ENCODE measurements around the gene IFIT1B. TPM values are rescaled to one million over a fixed set of nuclear protein-coding genes. Genes with fewer than 3 reads are reported as not detected.
A peak's percentile ranks its signal among the peaks of the same experiment; 100 is the strongest.

Gene IFIT1B
- total and polyA plus RNA-seq, 2 experiments from 2014 or later = not detected

- Histone ChIP-seq H3K9me2 (replicated peaks; ENCODE audit: insufficient read depth) (no peaks in the 10 kb centered on the region), H4K20me1 (ENCODE audit: insufficient read depth, poor library complexity, severe bottlenecking) (no peaks in the 10 kb centered on the region), H3K27ac (peak overlapping the region; percentile 96), H3K4me3 (no peak overlapping the region), H3K27me3 (no peaks in the 10 kb centered on the region), H3K4me2 (peak overlapping the region; percentile 50), H3K36me3 (replicated peaks; ENCODE audit: insufficient read depth, low read depth) (no peaks in the 10 kb centered on the region), H3K9me3 (ENCODE audit: low read depth) (no peaks in the 10 kb centered on the region), H3K79me2 (no peaks in the 10 kb centered on the region), H3K4me1 (ENCODE audit: insufficient read depth) (peaks cover 47% of the 10 kb centered on the region), H2AFZ (no peak overlapping the region)
- WGBS (ENCODE audit: low lambda C conversion rate, missing lambda C conversion rate) = 33% methylated on average over 12 of the region's 12 CpGs
- DNase-seq (ENCODE audit: low spot score) = peak; percentile 83
- TF ChIP-seq EZH2 (IDR thresholded peaks at IDR 0.05; ENCODE audit: borderline replicate concordance) = no peak
- TF ChIP-seq CTCF (IDR thresholded peaks at IDR 0.05; ENCODE audit: poor library complexity) = no peak
- TF ChIP-seq EZH2phosphoT487 (IDR thresholded peaks at IDR 0.05; ENCODE audit: low read depth, severe bottlenecking, unreplicated experiment) = no peak
Observed at GRCh38 chr10:89351780-89352597, 25.9 kb upstream of the IFIT1B start.

- Histone ChIP-seq H4K20me1 (ENCODE audit: insufficient read depth, poor library complexity, severe bottlenecking) (no peaks in the 10 kb centered on the region), H3K4me3 (no peak overlapping the region), H3K27ac (peak overlapping the region; percentile 96), H3K4me2 (peak overlapping the region; percentile 50), H3K36me3 (replicated peaks; ENCODE audit: insufficient read depth, low read depth) (no peaks in the 10 kb centered on the region), H3K4me1 (ENCODE audit: insufficient read depth) (peaks cover 44% of the 10 kb centered on the region), H3K9me2 (replicated peaks; ENCODE audit: insufficient read depth) (no peaks in the 10 kb centered on the region), H2AFZ (no peak overlapping the region), H3K9me3 (ENCODE audit: low read depth) (no peaks in the 10 kb centered on the region), H3K27me3 (no peaks in the 10 kb centered on the region), H3K79me2 (no peaks in the 10 kb centered on the region)
- 78% methylated on average over 4 of the region's 4 CpGs for WGBS (ENCODE audit: low lambda C conversion rate, missing lambda C conversion rate)
- TF ChIP-seq CTCF (IDR thresholded peaks at IDR 0.05; ENCODE audit: poor library complexity) = no peak
- no peak for TF ChIP-seq EZH2phosphoT487 (IDR thresholded peaks at IDR 0.05; ENCODE audit: low read depth, severe bottlenecking, unreplicated experiment)
- TF ChIP-seq EZH2 (IDR thresholded peaks at IDR 0.05; ENCODE audit: borderline replicate concordance) = no peak
- DNase-seq (ENCODE audit: low spot score) = no peak
Observed at GRCh38 chr10:89352802-89353201, 25.1 kb upstream of the IFIT1B start.

- H4K20me1 ChIP-seq (ENCODE audit: insufficient read depth, poor library complexity, severe bottlenecking) = no peaks in the 10 kb centered on the region
- 96% methylated on average over 2 of the region's 2 CpGs for WGBS (ENCODE audit: low lambda C conversion rate, missing lambda C conversion rate)
- no peaks in the 10 kb centered on the region for H3K79me2 ChIP-seq
- DNase-seq (ENCODE audit: low spot score) = no peak
- no peaks in the 10 kb centered on the region for H3K36me3 ChIP-seq (replicated peaks; ENCODE audit: insufficient read depth, low read depth)
- no peaks in the 10 kb centered on the region for H3K27me3 ChIP-seq
- no peak overlapping the region for H3K27ac ChIP-seq
- H3K4me1 ChIP-seq (ENCODE audit: insufficient read depth) = peaks cover 27% of the 10 kb centered on the region
- H3K4me2 ChIP-seq = no peak overlapping the region
- H2AFZ ChIP-seq = no peak overlapping the region
- no peaks in the 10 kb centered on the region for H3K9me2 ChIP-seq (replicated peaks; ENCODE audit: insufficient read depth)
- no peak overlapping the region for H3K4me3 ChIP-seq
- no peaks in the 10 kb centered on the region for H3K9me3 ChIP-seq (ENCODE audit: low read depth)
- no peak for TF ChIP-seq CTCF (IDR thresholded peaks at IDR 0.05; ENCODE audit: poor library complexity)
- TF ChIP-seq EZH2phosphoT487 (IDR thresholded peaks at IDR 0.05; ENCODE audit: low read depth, severe bottlenecking, unreplicated experiment) = no peak
- no peak for TF ChIP-seq EZH2 (IDR thresholded peaks at IDR 0.05; ENCODE audit: borderline replicate concordance)
Observed at GRCh38 chr10:89355394-89355931, 22.4 kb upstream of the IFIT1B start.
